Gastroesophageal sphincter (tissue), 4 donors: ENCODE results near the gene KLHL11. TPM values are rescaled to one million over a fixed set of nuclear protein-coding genes. Genes with fewer than 3 reads are reported as not detected.

Experiments used
- ATAC-seq: fragments of 150-250 bp; one replicate; pipeline ENCODE4 v1.9.1; 2016; ENCODE audit warnings: mild to moderate bottlenecking, moderate library complexity
- H3K27ac ChIP-seq, 4 donors: fragments of 200-600 bp; sonication (generic) in 3 of 4; 1 replicate in 3 of 4; 2 replicates in 1 of 4; pipeline ENCODE4 v1.5.1; 2016 to 2019
- H3K27me3 ChIP-seq: fragments of 200-600 bp; sonication (generic); one replicate; pipeline ENCODE4 v1.5.1; 2019
- H3K36me3 ChIP-seq, 2 donors: fragments of 200-600 bp; sonication (generic); one replicate each; pipeline ENCODE4 v1.5.1; 2019; ENCODE audit warnings: control low read depth in 1 of 2
- H3K4me1 ChIP-seq, 3 donors: fragments of 200-600 bp; sonication (generic); 1 replicate in 2 of 3; 2 replicates in 1 of 3; pipeline ENCODE4 v1.5.1; 2016 to 2019; ENCODE audit warnings: control low read depth in 2 of 3
- H3K4me3 ChIP-seq, 2 donors: fragments of 200-600 bp; sonication (generic); one replicate each; pipeline ENCODE4 v1.5.1; 2019; ENCODE audit warnings: mild to moderate bottlenecking in 1 of 2, moderate library complexity in 1 of 2
- H3K9me3 ChIP-seq, 3 donors: fragments of 200-600 bp; sonication (generic); one replicate each; pipeline ENCODE4 v1.5.1; 2017 to 2019; ENCODE audit warnings: control low read depth in 2 of 3
- EP300 ChIP-seq: sonication (generic); formaldehyde crosslinking; IDR thresholded peaks from one replicate; pipeline ENCODE4 v1.6.1; 2017; ENCODE audit warnings: antibody characterized with exemption, mild to moderate bottlenecking
- POLR2A ChIP-seq, 2 donors: fragments of 450-650 bp; IDR thresholded peaks; one replicate each; pipeline ENCODE4 v1.6.1; 2017; ENCODE audit warnings: antibody characterized with exemption in 2 of 2, mild to moderate bottlenecking in 2 of 2, moderate library complexity in 1 of 2
- POLR2AphosphoS5 ChIP-seq: sonication (generic); formaldehyde crosslinking; IDR thresholded peaks from one replicate; pipeline ENCODE4 v1.6.1; 2017; ENCODE audit warnings: antibody characterized with exemption
- WGBS, 2 donors: methylation state at CpG; one replicate each; pipeline ENCODE4 v1.1.5; 2018; ENCODE audit warnings: low coverage in 1 of 2; 5-methylcytosine and 5-hydroxymethylcytosine counted together
- total RNA-seq, 4 donors: library from RNA; depleted of rRNA; stranded (reverse); fragments of >200 nt; gene quantifications; one replicate each; pipeline ENCODE4 v1.1.0, GENCODE V29; 2016
- TF ChIP-seq, protein P1 (sequence below), 4 experiments: fragments of 200-600 bp in 2 of 4; fragments of 450-650 bp in 2 of 4; sonication (generic) in 1 of 4; IDR thresholded peaks; one replicate each; pipeline ENCODE4 v1.5.1; 2017 to 2019; ENCODE audit warnings: antibody characterized with exemption in 4 of 4, mild to moderate bottlenecking in 2 of 4, moderate library complexity in 2 of 4

Gene KLHL11, protein sequence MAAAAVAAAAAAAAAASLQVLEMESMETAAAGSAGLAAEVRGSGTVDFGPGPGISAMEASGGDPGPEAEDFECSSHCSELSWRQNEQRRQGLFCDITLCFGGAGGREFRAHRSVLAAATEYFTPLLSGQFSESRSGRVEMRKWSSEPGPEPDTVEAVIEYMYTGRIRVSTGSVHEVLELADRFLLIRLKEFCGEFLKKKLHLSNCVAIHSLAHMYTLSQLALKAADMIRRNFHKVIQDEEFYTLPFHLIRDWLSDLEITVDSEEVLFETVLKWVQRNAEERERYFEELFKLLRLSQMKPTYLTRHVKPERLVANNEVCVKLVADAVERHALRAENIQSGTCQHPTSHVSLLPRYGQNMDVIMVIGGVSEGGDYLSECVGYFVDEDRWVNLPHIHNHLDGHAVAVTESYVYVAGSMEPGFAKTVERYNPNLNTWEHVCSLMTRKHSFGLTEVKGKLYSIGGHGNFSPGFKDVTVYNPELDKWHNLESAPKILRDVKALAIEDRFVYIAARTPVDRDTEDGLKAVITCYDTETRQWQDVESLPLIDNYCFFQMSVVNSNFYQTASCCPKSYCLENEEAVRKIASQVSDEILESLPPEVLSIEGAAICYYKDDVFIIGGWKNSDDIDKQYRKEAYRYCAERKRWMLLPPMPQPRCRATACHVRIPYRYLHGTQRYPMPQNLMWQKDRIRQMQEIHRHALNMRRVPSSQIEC
- 10 to 100 TPM; 17.5 to 32.7 (median 22.7) TPM for total RNA-seq

DNA sequence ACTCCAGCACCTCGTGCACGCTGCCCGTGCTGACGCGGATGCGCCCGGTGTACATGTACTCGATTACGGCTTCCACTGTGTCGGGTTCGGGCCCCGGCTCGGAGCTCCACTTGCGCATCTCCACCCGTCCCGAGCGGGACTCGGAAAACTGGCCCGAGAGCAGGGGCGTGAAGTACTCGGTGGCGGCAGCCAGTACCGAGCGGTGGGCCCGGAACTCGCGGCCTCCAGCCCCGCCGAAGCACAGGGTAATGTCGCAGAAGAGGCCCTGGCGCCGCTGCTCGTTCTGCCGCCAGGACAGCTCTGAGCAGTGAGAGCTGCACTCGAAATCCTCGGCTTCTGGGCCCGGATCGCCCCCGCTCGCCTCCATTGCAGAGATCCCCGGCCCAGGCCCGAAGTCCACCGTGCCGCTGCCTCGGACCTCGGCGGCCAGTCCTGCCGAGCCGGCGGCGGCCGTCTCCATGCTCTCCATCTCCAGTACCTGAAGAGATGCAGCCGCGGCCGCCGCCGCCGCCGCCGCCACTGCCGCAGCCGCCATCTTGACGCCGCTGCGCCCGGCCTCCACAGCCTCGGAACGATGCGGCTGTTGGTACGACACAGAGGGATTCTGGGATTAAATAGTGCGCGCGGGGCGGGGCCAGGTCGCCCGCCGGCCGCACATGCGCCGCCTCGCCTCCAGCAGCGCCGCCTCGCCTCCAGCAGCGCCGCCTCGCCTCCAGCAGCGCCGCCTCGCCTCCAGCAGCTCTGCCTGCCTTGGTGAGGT, at the start of gene KLHL11:
KLHL11 (minus strand) TSS at position 588 of the 760 bp plus-strand sequence; CDS start at position 535, 53 bp downstream.
- TF ChIP-seq POLR2A (IDR thresholded peaks at IDR 0.05), result peak; percentile 79 to 85
- TF ChIP-seq, protein P1, sequence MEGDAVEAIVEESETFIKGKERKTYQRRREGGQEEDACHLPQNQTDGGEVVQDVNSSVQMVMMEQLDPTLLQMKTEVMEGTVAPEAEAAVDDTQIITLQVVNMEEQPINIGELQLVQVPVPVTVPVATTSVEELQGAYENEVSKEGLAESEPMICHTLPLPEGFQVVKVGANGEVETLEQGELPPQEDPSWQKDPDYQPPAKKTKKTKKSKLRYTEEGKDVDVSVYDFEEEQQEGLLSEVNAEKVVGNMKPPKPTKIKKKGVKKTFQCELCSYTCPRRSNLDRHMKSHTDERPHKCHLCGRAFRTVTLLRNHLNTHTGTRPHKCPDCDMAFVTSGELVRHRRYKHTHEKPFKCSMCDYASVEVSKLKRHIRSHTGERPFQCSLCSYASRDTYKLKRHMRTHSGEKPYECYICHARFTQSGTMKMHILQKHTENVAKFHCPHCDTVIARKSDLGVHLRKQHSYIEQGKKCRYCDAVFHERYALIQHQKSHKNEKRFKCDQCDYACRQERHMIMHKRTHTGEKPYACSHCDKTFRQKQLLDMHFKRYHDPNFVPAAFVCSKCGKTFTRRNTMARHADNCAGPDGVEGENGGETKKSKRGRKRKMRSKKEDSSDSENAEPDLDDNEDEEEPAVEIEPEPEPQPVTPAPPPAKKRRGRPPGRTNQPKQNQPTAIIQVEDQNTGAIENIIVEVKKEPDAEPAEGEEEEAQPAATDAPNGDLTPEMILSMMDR (IDR thresholded peaks at IDR 0.05), result peak in 1 of 4 experiments; percentile 12
- no peak for TF ChIP-seq EP300
- peak; percentile 85 for TF ChIP-seq POLR2AphosphoS5
- H3K36me3 ChIP-seq, result peaks cover 0 to 34% of the 10 kb centered on the region in 2 donors
- no peaks in the 10 kb centered on the region for H3K27me3 ChIP-seq
- ATAC-seq, result peak; percentile 98
- WGBS, 2 donors, result no CpG with 5 or more reads among the region's 90 CpGs
- H3K27ac ChIP-seq, result peak within 1 kb of the TSS; percentile 83 to 97 (median 92)
- peaks cover 7 to 48% (median 11%) of the 10 kb centered on the region in 3 donors for H3K4me1 ChIP-seq
- H3K9me3 ChIP-seq, result no peaks in the 10 kb centered on the region
- peak within 1 kb of the TSS; percentile 87 to 99 for H3K4me3 ChIP-seq

DNA sequence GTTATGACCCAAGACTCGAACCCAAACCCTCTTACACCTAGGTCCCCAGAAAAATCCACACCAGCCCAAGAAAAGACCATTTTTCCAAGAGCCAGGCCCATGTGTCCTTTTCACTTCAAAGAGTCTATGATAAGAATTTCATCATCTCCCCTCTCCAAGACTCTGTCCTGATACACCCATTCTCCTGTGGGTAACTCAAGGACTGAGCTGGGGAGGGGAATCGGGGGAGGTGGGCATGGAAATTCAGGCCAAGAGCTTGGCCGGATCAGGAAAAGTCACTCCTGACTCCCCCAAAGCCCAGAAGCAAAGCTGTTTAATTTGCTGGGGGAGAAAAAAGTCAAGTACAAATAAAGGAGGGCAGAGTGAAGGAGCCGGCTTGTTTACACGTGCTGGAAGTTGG, 49.8 kb upstream of the KLHL11 start:
- no peak overlapping the region for H3K27ac ChIP-seq
- no peaks in the 10 kb centered on the region for H3K27me3 ChIP-seq
- H3K4me1 ChIP-seq, result peaks cover 0 to 54% (median 22%) of the 10 kb centered on the region in 3 donors
- peaks cover 0 to 38% of the 10 kb centered on the region in 2 donors for H3K36me3 ChIP-seq
- 69 to 81% methylated on average over 3 of the region's 5 CpGs for WGBS, 2 donors
- no peak overlapping the region for H3K4me3 ChIP-seq
- TF ChIP-seq, protein P1 (IDR thresholded peaks at IDR 0.05), result no peak
- no peak for TF ChIP-seq POLR2AphosphoS5
- no peak for TF ChIP-seq EP300
- no peak for TF ChIP-seq POLR2A (IDR thresholded peaks at IDR 0.05)
- no peak for ATAC-seq
- no peaks in the 10 kb centered on the region for H3K9me3 ChIP-seq

DNA sequence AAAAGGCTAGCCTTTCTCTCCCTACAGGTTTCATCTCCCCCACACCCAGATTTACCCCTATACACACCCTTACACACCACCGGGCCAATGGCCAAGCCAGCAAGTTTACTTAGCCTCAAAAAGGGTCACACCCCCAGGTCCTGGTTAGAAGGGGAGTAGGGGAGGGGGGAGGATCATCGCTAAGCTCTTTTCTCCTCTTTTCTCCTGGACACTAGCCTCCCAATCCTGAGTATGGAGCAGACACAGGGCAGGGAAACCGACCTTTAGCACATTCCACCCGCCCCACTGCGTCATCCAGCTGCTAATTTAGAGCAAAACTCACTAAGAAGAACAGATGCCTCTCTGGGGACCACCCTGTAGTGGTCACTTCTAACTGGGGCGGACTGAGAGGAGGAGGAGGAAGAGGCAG, 49.1 kb upstream of the KLHL11 start:
- peaks cover 0 to 48% (median 17%) of the 10 kb centered on the region in 3 donors for H3K4me1 ChIP-seq
- no peaks in the 10 kb centered on the region for H3K27me3 ChIP-seq
- no peak for ATAC-seq
- no peaks in the 10 kb centered on the region for H3K9me3 ChIP-seq
- H3K36me3 ChIP-seq, result peaks cover 0 to 44% of the 10 kb centered on the region in 2 donors
- no peak for TF ChIP-seq POLR2AphosphoS5
- no peak for TF ChIP-seq POLR2A (IDR thresholded peaks at IDR 0.05)
- TF ChIP-seq, protein P1 (IDR thresholded peaks at IDR 0.05), result no peak
- TF ChIP-seq EP300, result no peak
- no peak overlapping the region for H3K27ac ChIP-seq
- H3K4me3 ChIP-seq, result no peak overlapping the region
- 76% methylated on average over 2 of the region's 6 CpGs; no CpG with 5 or more reads in 1 of the 2 donors for WGBS, 2 donors

DNA sequence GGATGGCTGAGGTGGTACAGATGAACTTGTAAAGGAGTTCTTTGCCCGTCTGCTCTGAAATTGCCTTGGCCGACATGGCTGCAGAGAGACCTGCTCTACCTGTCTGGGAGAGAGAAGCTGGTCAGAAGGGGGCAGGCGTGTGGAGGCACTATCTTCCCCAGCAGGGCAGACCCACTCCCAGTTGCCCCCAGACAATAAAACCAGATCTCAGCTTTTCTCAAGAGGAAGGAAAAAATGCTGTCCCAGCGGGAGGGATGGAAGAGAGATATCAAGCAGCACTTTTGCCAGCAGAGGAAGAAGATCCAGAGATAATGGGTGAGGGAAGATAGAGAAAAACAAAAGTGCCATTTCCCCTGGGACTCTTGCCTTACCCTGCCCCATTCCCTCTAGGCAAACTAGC, 48.6 kb upstream of the KLHL11 start:
- H3K27ac ChIP-seq, result no peak overlapping the region
- H3K36me3 ChIP-seq, result peaks cover 0 to 50% of the 10 kb centered on the region in 2 donors
- no peaks in the 10 kb centered on the region for H3K27me3 ChIP-seq
- 74% methylated on average over 2 of the region's 4 CpGs; no CpG with 5 or more reads in 1 of the 2 donors for WGBS, 2 donors
- H3K4me1 ChIP-seq, result peaks cover 0 to 46% (median 16%) of the 10 kb centered on the region in 3 donors
- no peak for ATAC-seq
- no peaks in the 10 kb centered on the region for H3K9me3 ChIP-seq
- TF ChIP-seq EP300, result no peak
- TF ChIP-seq POLR2AphosphoS5, result no peak
- TF ChIP-seq POLR2A (IDR thresholded peaks at IDR 0.05), result no peak
- TF ChIP-seq, protein P1 (IDR thresholded peaks at IDR 0.05), result no peak
- no peak overlapping the region for H3K4me3 ChIP-seq
